ENCODE results near the gene GRAP2.

- no peak for TF ChIP-seq RFX5 (IDR thresholded peaks at IDR 0.05; ENCODE audit: low read depth, low read length)
- no peak for TF ChIP-seq EP300 (IDR thresholded peaks at IDR 0.05; ENCODE audit: borderline replicate concordance in 1 of 2, control insufficient read depth in 1 of 2, low read depth in 2 of 2, low read length in 2 of 2)
- TF ChIP-seq ATF3 (IDR thresholded peaks at IDR 0.05; ENCODE audit: borderline replicate concordance, extremely low read depth, low read depth, low read length) = no peak
Observed at GRCh38 chr22:39966470-39966869, 65.6 kb downstream of the GRAP2 start.
